Kasumi-1 (cell line): ENCODE measurements around the gene PADI1.
A peak's percentile ranks its signal among the peaks of the same experiment; 100 is the strongest.

Source experiments
- DNase-seq, 2 experiments: peaks; one replicate each; lab custom pipeline; 2025; lab: John Stamatoyannopoulos, UW

Gene PADI1

GRCh38 chr1:17198476-17199258 is 6.3 kb upstream of the PADI1 start:
- DNase-seq: no peak

DNA sequence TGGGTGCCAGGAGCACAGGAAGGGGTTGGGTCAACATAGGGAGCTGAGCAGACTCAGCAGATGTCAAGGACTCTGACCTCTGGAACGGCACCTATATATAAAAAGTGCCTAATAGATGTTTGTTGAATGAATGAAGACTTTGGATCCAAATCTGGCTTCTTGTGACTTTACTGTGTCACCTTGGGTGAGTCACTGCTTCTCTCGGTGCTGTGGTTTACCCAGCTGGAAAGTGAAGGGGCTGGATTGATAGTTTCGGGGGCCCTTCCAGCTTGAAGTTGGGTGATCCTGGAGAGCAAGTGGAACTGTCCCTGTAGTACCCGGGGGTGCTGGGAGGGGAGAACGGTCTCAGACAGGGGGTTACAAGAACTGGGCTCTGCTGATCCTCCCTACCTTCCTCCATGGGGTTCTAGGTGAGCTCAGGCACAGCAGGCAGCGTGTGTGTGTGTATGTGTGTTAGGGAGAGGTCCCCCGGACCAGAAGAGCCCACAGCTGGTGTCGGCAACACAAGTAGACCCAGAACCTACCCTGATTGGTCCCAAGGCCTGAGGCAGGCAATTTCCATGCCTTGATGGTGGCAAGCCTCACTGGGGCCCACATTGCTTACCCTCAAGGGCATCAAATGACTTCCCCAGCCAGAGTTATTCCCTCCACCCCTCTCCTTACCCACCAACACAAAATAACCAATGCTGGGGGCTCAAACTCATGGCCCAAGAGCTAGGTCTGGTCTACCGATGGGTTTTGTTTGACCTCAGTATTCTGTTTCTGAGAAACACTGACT is 5.5 kb upstream of the PADI1 start:
- DNase-seq: no peak

DNA sequence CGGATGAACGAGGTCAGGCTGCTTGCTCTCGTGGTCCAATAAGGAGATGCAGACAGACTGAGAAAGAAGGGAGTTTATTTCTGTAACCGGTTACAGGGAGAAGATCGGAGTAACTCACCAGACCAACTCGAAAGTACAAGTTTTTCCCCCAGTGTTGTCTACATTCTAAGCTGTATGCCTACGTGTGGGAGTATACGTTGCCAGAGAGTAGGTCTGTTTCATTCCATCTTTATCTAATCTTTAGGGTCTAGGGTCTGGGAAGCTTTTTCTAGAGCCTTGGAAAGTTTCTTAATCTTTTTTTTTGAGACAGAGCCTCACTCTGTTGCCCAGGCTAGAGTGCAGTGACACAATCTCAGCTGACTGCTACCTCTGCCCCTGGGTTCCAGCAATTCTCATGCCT is 4.7 kb upstream of the PADI1 start:
- no peak for DNase-seq

DNA sequence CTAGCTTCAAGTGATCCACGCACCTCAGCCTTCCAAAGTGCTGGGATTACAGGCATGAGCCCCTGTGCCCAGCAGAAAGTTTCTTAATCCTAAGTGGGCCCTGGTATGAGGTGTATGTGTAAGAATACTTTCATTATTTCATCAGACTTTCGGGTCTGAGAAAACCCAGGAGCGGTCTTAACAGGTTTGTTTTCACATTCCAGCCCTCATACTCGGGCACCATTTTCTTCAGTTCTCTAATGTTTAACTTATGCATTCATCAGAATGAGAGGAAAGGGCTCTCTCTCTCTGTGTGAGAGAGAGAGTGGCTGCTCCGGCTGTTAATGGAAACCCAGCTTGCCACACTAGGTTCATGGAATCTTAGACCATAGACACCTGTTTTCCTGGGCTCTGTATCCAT is 4.2 kb upstream of the PADI1 start:
- no peak for DNase-seq

- no peak for DNase-seq
Measured at GRCh38 chr1:17201201-17202021, 3.5 kb upstream of the PADI1 start.

DNA sequence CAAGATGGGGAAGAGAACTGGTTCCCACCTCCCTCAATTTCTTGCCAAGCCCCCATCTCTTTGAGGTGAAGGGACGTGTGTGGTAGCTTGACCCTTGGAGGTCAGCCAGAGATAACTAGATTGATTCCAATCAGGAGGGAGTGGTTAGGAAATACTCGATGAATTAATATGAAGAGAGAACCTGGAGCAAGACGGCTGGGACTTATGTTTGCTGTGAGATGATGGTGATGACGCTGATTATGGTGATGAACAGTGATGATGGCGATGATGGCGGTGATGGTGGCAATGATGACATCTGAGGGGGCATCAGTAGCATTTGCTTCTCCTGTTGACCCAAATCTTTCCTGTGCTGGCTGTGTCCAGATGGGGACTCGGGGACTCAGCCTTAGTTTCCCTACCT is 724 bp downstream of the PADI1 start:
- no peak for DNase-seq

DNA sequence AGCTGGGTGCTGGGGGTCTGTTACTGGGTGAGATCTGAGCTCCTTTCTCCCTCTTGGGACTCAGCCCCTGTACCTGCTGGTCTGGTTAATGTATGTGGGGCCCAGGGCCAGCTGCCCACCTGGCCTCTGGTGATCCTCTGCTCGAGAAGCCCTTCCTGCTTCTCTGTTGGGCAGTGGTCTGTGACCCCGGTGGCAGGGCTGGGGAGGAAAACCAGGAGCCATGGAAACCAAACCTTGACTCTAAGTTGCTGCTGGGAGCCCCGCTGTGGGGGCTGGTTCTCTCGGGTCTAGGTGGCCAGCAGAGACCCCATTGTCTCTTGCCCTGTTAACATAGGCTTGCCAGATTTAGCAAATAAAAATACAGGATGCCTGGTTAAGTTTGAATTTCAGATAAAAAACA is 1.3 kb downstream of the PADI1 start:
- DNase-seq: no peak

DNA sequence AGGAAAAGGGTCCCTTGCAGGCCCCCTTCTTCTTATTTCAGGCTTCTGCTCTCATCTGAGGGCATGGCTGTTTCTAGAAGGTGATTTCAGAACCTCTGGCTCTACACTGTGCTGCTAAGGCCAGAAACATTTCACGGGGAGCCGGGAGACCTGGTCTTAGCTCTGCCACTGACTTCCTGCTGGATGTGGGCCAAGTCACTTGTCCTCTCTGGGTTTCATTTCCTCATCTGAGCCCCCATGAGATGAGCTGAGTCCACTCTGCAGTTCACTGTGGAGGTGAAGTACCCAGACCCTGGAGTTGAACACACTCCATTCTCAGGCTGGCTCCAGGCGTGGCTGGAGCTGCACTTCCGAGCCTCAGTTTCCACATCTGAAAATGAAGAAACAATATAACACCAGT is 2.1 kb downstream of the PADI1 start:
- peak; percentile 34 to 42 for DNase-seq

GRCh38 chr1:17207540-17207939 is 2.6 kb downstream of the PADI1 start:
- peak; percentile 43 to 48 for DNase-seq

DNA sequence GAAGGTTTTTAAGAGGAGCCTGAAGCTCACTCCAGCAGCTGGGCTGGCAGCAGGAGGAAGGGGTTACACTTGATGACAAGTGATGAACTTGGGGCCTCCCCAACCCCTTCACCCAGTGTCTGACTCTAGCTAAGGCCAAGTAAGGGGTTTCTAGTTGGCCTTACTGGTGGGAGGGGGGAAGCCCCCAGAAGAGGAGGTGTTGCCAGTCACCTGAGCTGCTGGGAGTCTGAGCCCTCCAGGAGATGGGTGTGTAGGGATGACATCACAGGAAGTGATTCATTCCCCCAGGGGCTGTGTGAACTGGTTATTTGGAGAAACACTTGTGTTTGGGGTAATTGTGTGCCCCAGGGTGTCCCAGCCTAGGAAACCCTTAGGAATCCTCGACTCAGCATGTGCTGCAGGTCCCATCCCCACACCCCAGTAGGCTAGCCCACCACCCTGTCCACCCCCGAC is 3.1 kb downstream of the PADI1 start:
- DNase-seq: peak; percentile 36 to 46

- no peak for DNase-seq
Measured at GRCh38 chr1:17208546-17208945, 3.6 kb downstream of the PADI1 start.

DNA sequence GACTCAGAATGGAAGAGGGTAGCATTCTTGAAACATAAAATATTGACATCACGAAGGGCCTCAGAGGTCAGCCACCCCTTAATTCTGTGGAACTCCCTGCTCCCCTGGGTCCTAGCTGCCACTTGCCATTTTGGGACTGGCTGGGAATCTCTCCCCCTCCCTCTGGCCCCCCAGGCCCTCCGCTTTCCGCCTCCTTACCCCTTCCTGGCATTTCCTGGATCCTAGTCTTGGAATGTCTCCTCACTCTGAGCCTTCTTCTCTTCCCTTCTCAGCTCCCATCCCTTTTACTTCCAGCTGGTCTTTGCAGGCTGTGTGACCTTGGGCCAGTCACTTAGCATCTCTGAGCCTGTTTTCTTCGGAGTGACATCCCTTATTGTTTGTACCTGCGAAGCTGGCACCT is 4.5 kb downstream of the PADI1 start:
- DNase-seq: no peak

DNA sequence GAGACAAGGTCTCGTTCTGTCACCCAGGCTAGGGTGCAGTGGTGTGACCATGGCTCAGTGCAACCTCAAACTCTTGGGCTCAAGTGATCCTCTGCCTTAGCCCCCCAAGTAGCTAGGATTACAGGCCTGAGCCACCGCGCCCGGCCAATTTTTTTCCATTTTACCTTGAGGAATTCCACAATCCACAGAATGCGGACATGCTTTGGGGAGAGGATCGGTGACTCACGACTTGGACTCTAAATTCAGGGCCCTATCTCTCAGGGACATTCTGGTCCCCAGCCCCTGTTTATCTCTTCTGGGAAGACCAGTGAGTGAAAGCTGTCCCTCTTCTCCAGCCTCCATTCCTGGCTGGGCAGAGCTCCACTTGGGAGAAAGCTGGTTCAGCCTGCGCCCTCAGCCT is 5.2 kb downstream of the PADI1 start:
- no peak for DNase-seq

DNA sequence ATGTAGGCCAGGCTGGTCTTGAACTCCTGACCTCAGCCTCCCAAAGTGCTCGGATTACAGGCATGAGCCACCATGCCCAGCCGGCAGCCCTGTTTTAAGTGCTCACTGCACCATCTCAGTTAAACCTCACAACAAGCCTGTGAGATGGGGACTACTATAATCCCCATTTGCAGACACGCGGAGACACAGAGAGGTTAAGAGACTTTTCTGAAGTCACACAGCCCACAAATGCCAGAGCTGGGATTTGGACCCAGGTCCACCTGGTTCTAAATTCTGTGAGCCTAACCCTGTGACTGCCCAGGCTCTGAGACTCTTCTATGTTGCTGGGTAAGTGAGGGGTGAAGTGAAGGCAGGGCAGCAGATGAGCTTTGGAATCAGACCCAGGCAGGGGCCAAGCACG is 6.4 kb downstream of the PADI1 start:
- DNase-seq: no peak

GRCh38 chr1:17212009-17212408 is 7.1 kb downstream of the PADI1 start:
- DNase-seq: no peak

DNA sequence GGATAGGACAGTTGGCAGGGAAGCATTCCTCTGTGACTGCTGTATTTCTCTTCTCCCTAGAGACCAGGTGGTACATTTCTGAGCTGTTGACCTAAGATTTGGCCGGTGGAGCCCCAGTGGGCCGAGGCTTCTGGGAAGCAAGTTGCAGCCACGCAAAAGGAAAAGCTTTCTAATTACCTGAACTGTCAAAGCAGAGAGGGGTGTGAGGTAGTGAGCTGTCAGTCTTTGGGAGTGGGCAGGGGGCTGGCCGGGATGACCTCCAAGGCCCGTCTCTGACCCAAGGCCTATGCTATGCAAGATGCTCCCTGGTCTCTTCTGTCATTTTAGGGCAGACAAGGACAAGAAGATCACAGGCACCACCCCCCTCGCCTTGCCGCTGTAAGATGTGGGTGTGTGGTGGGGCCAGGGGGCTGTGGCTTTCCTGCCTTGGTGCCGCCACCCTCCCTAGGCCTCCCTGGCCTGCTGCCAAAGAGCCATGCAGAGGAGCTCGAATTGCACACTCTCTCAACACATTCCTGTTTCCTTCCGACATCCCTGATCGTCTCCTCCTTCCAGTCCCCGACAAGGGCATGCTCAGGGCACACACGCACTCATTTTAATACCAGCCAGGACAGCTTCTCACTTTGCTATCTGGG is 7.7 kb downstream of the PADI1 start:
- DNase-seq: peak; percentile 93 to 95

DNA sequence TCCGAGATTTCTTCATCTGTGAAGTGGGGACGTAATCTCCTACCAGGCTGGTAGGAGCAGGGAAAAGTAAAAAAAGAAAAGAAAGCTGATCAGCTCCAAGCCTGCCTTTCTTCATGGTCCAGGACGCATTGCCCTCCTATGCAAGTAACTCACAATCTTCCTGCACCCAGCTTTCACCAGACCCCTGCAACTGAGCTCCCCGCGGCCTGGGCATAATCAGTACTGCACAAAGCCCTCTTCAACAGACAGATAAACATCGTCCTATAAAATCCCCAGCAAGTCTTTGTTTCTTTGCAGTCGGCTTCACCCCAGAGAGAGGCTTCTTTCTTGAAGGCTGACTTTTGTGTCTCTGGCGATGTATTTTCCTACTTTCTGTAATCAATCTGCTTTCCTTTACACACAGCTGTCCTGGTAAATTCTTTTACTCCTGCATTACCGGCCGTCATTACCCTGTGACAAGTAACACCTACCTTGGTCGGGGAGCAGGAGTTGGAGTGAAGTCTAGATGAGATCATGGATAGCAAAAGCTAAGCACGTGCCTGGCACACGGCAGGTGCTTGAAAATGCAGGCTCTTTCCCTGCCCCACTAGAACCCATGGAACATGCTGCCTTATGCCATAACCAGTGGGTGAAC is 8.3 kb downstream of the PADI1 start:
- peak; percentile 65 to 66 for DNase-seq

DNA sequence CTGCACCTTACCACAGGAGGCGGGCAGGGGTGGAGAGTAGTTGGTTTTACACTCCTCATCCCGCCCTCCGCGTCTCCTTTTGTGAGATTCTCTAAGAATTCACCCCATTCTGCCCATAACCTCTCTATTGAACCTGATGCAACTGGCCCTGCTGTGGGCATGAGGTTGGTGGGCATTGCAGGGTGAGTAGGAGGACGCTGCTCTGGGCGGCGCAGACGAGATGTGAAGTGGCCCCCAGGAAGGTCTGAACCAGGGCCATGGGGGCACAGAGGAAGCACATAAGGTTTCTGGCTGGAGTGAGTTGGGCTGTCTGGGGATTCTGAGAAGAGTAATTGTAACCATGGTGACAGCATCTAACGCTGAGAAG is 8.8 kb downstream of the PADI1 start:
- no peak for DNase-seq

GRCh38 chr1:17214876-17215544 is 10.1 kb downstream of the PADI1 start:
- DNase-seq: no peak

DNA sequence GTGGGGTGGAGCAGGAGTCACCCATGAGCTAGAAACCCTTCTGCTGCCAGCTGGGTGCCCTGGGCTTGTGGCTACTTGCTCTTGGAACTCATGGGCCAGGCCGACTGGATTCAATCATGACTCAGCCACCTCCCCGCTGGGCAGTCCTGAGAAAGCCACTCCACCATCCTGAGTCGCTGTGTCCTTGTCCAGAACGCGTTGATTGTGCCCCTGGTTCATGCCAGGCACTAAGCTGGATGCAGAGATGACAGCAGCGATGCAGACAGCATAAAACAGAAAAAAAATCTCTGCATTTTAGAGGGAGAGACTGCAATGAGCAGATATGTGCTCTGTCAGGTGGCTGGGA is 10.6 kb downstream of the PADI1 start:
- DNase-seq: no peak

- DNase-seq: no peak
Measured at GRCh38 chr1:17216078-17216477, 11.2 kb downstream of the PADI1 start.
